ENCODE results near the gene HS3ST4. TPM values are rescaled to one million over a fixed set of nuclear protein-coding genes. Genes with fewer than 3 reads are reported as not detected.

The HS3ST4 gene
- total and polyA plus RNA-seq, 4 donors: 4.2 to 18.3 (median 12.6) TPM

- DNase-seq (ENCODE audit: low read depth in 4 of 6, low spot score in 6 of 6): peak in 2 of 6 donors; percentile 58 to 62
- H3K4me3 ChIP-seq (ENCODE audit: low read depth, low read length): no peak overlapping the region
- no peaks in the 10 kb centered on the region for H3K9me3 ChIP-seq (ENCODE audit: control insufficient read depth, insufficient read depth, low read length)
- H3K27ac ChIP-seq (ENCODE audit: low read depth, low read length): no peak overlapping the region
- 41% methylated on average over 6 of the region's 9 CpGs for WGBS (ENCODE audit: insufficient coverage)
- no peaks in the 10 kb centered on the region for H3K27me3 ChIP-seq (ENCODE audit: control insufficient read depth, insufficient read depth, low read length)
- H3K36me3 ChIP-seq (ENCODE audit: control insufficient read depth, insufficient read depth, low read length): no peaks in the 10 kb centered on the region
- H3K4me1 ChIP-seq (ENCODE audit: control insufficient read depth, insufficient read depth, low read length): no peaks in the 10 kb centered on the region
These were observed 177.1 kb downstream of the HS3ST4 start for GRCh38 chr16:25868706-25869370.

GRCh38 chr16:25872369-25873070 lies 180.8 kb downstream of the HS3ST4 start:
- Histone ChIP-seq H3K36me3 (ENCODE audit: control insufficient read depth, insufficient read depth, low read length) (no peaks in the 10 kb centered on the region), H3K27me3 (ENCODE audit: control insufficient read depth, insufficient read depth, low read length) (no peaks in the 10 kb centered on the region)

DNA sequence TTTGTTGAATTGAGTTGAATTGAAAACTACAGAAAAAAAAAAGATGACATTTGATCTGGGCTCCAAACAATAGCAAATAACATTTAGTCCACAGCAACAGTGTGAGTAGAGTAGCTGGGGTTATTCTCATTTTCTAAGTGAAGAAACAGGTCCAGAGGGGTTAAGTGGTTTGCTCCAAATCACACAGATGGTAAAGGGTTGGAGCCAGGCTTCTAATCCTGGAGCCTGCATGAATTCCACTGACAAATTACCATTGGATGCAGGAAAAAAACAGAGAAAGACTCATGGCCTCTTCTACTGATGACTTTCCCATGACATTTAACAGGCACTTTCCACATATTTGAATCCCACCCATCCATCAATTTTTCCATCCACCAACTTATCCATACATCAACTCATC lies 182.4 kb downstream of the HS3ST4 start:
- no peaks in the 10 kb centered on the region for H3K27me3 ChIP-seq (ENCODE audit: control insufficient read depth, insufficient read depth, low read length)
- H3K9me3 ChIP-seq (ENCODE audit: control insufficient read depth, insufficient read depth, low read length): no peaks in the 10 kb centered on the region
- no peak overlapping the region for H3K27ac ChIP-seq (ENCODE audit: low read depth, low read length)
- no peak overlapping the region for H3K4me3 ChIP-seq (ENCODE audit: low read depth, low read length)
- DNase-seq (ENCODE audit: low read depth in 4 of 6, low spot score in 6 of 6): peak in 1 of 6 donors; percentile 42
- H3K36me3 ChIP-seq (ENCODE audit: control insufficient read depth, insufficient read depth, low read length): no peaks in the 10 kb centered on the region
- no peaks in the 10 kb centered on the region for H3K4me1 ChIP-seq (ENCODE audit: control insufficient read depth, insufficient read depth, low read length)

More at GRCh38 chr16:25872369-25873070, 180.8 kb downstream of the HS3ST4 start:
- Histone ChIP-seq H3K4me3 (ENCODE audit: low read depth, low read length) (no peak overlapping the region), H3K4me1 (ENCODE audit: control insufficient read depth, insufficient read depth, low read length) (no peaks in the 10 kb centered on the region), H3K9me3 (ENCODE audit: control insufficient read depth, insufficient read depth, low read length) (no peaks in the 10 kb centered on the region), H3K27ac (ENCODE audit: low read depth, low read length) (no peak overlapping the region)
- peak in 1 of 6 donors; percentile 19 for DNase-seq (ENCODE audit: low read depth in 4 of 6, low spot score in 6 of 6)
- 75% methylated on average over 2 of the region's 3 CpGs for WGBS (ENCODE audit: insufficient coverage)

GRCh38 chr16:25875956-25876598 lies 184.3 kb downstream of the HS3ST4 start:
- WGBS (ENCODE audit: insufficient coverage): 83% methylated on average over 1 of the region's 1 CpG
- no peaks in the 10 kb centered on the region for H3K27me3 ChIP-seq (ENCODE audit: control insufficient read depth, insufficient read depth, low read length)
- peak in 1 of 6 donors; percentile 63 for DNase-seq (ENCODE audit: low read depth in 4 of 6, low spot score in 6 of 6)
- H3K9me3 ChIP-seq (ENCODE audit: control insufficient read depth, insufficient read depth, low read length): no peaks in the 10 kb centered on the region
- H3K27ac ChIP-seq (ENCODE audit: low read depth, low read length): no peak overlapping the region
- no peaks in the 10 kb centered on the region for H3K4me1 ChIP-seq (ENCODE audit: control insufficient read depth, insufficient read depth, low read length)
- H3K4me3 ChIP-seq (ENCODE audit: low read depth, low read length): no peak overlapping the region
- no peaks in the 10 kb centered on the region for H3K36me3 ChIP-seq (ENCODE audit: control insufficient read depth, insufficient read depth, low read length)

DNA sequence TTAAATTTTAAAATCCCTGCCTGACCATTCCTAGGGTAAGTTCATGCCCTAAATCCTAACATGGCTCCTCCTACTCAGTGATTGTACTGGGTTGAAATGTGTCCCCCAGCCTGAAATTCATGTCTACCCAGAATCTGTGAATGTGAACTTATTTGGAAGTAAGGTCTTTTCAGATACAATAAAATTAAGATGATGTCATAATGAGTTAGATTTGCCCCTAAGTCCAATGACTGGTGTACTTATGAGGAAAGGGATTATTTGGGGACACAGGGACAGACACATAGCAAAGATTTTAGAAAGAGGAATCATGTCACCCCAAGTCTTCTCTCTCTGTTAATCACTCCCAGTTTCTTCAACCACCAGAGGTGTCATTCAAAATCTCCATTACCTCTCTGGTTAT lies 185.3 kb downstream of the HS3ST4 start:
- Histone ChIP-seq H3K4me3 (ENCODE audit: low read depth, low read length) (no peak overlapping the region), H3K4me1 (ENCODE audit: control insufficient read depth, insufficient read depth, low read length) (no peaks in the 10 kb centered on the region), H3K36me3 (ENCODE audit: control insufficient read depth, insufficient read depth, low read length) (no peaks in the 10 kb centered on the region), H3K27ac (ENCODE audit: low read depth, low read length) (no peak overlapping the region), H3K27me3 (ENCODE audit: control insufficient read depth, insufficient read depth, low read length) (no peaks in the 10 kb centered on the region), H3K9me3 (ENCODE audit: control insufficient read depth, insufficient read depth, low read length) (no peaks in the 10 kb centered on the region)
- DNase-seq (ENCODE audit: low read depth in 4 of 6, low spot score in 6 of 6): no peak

GRCh38 chr16:25886598-25886997 lies 194.8 kb downstream of the HS3ST4 start:
- Histone ChIP-seq H3K9me3 (ENCODE audit: control insufficient read depth, insufficient read depth, low read length) (no peaks in the 10 kb centered on the region), H3K27me3 (ENCODE audit: control insufficient read depth, insufficient read depth, low read length) (no peaks in the 10 kb centered on the region), H3K36me3 (ENCODE audit: control insufficient read depth, insufficient read depth, low read length) (no peaks in the 10 kb centered on the region), H3K4me1 (ENCODE audit: control insufficient read depth, insufficient read depth, low read length) (peaks cover 3% of the 10 kb centered on the region), H3K27ac (ENCODE audit: low read depth, low read length) (no peak overlapping the region), H3K4me3 (ENCODE audit: low read depth, low read length) (no peak overlapping the region)
- no peak for DNase-seq (ENCODE audit: low read depth in 4 of 6, low spot score in 6 of 6)
- 88% methylated on average over 4 of the region's 4 CpGs for WGBS (ENCODE audit: insufficient coverage)

DNA sequence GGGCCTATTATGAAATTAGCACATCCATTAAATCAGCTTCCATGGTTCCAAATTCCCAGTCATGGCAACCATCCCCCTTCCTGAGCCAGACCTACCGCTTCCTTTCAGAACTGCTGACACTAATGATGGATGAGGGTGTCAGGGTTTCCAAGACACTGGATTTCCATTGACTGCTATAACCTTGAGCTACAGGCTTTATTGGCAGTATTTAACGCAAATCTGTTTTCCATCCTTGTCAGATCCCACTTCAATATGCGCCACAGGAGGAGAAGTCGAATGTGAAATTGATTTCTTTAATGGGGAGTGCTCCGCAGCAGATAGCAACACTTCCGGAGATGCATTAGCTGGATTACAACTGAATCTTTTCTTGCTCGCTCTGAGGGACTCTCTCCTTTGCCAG lies 197.1 kb downstream of the HS3ST4 start:
- 15% methylated on average over 2 of the region's 7 CpGs for WGBS (ENCODE audit: insufficient coverage)
- H3K36me3 ChIP-seq (ENCODE audit: control insufficient read depth, insufficient read depth, low read length): no peaks in the 10 kb centered on the region
- H3K4me3 ChIP-seq (ENCODE audit: low read depth, low read length): no peak overlapping the region
- H3K27me3 ChIP-seq (ENCODE audit: control insufficient read depth, insufficient read depth, low read length): no peaks in the 10 kb centered on the region
- peaks cover under 1% of the 10 kb centered on the region for H3K4me1 ChIP-seq (ENCODE audit: control insufficient read depth, insufficient read depth, low read length)
- no peaks in the 10 kb centered on the region for H3K9me3 ChIP-seq (ENCODE audit: control insufficient read depth, insufficient read depth, low read length)
- H3K27ac ChIP-seq (ENCODE audit: low read depth, low read length): no peak overlapping the region
- DNase-seq (ENCODE audit: low read depth in 4 of 6, low spot score in 6 of 6): peak; percentile 22 to 82 (median 36)

DNA sequence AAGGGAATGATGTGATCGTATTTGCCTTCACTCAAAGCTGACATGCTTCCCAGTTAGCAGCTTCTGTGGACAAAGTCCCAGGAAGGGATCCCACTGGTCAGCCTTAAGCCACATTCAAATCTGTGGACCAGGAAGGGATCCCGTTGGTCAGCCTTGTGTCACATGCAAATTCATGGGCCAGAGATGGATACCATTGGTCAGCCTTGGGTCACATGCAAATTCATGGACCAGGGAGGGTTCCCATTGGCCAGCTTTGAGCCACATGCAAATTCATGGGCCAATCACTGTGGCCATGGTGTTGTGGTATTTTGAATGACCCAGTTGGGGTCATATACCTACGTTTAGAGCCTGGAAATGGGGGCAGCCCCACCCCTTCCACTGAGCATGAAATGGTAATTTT lies 201.6 kb downstream of the HS3ST4 start:
- 91% methylated on average over 2 of the region's 3 CpGs for WGBS (ENCODE audit: insufficient coverage)
- Histone ChIP-seq H3K36me3 (ENCODE audit: control insufficient read depth, insufficient read depth, low read length) (no peaks in the 10 kb centered on the region), H3K27ac (ENCODE audit: low read depth, low read length) (no peak overlapping the region), H3K4me1 (ENCODE audit: control insufficient read depth, insufficient read depth, low read length) (peaks cover 3% of the 10 kb centered on the region), H3K4me3 (ENCODE audit: low read depth, low read length) (no peak overlapping the region), H3K9me3 (ENCODE audit: control insufficient read depth, insufficient read depth, low read length) (no peaks in the 10 kb centered on the region), H3K27me3 (ENCODE audit: control insufficient read depth, insufficient read depth, low read length) (no peaks in the 10 kb centered on the region)
- DNase-seq (ENCODE audit: low read depth in 4 of 6, low spot score in 6 of 6): no peak

DNA sequence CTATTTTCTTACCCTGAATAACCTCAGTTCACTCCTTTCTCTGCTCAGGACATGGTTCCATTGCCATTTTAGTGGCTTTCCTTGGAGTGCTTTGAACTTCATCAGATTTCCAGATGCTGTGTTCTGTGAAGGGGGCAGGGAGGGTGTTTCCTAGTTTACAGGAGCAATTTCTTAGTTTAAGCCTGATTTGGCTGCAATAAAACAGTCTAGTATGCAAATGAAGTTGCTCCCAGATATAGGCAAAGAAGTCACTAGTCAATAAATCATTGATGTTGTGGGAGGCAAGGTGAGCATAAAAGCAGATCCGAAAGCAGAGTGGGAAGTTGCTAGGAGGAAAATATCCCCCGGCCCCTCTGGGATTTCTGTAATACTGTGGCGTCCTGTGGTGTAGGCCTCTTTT lies 202.3 kb downstream of the HS3ST4 start:
- 50% methylated on average over 1 of the region's 3 CpGs for WGBS (ENCODE audit: insufficient coverage)
- no peak for DNase-seq (ENCODE audit: low read depth in 4 of 6, low spot score in 6 of 6)
- H3K27ac ChIP-seq (ENCODE audit: low read depth, low read length): no peak overlapping the region
- no peaks in the 10 kb centered on the region for H3K36me3 ChIP-seq (ENCODE audit: control insufficient read depth, insufficient read depth, low read length)
- H3K9me3 ChIP-seq (ENCODE audit: control insufficient read depth, insufficient read depth, low read length): no peaks in the 10 kb centered on the region
- no peaks in the 10 kb centered on the region for H3K27me3 ChIP-seq (ENCODE audit: control insufficient read depth, insufficient read depth, low read length)
- H3K4me1 ChIP-seq (ENCODE audit: control insufficient read depth, insufficient read depth, low read length): peaks cover 3% of the 10 kb centered on the region
- H3K4me3 ChIP-seq (ENCODE audit: low read depth, low read length): no peak overlapping the region

DNA sequence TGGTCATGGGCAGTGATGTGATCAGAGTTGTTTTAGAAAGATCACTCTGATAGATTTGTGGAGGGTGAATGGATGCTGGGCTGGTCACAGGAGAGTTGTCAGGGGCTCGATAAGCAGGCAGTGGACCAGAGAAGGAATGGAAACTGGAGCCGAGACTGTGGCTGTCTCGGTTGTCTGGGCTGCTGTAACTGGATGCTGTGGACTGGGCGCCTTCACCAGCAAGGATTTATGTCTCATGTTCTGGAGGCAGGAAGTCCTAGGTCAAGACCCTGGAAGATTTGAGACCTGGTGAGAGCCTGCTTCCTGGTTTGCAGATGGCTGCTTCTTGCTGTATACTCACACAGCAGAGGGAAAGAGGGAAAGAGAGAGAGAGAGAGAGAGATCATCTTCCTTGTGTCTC lies 203.6 kb downstream of the HS3ST4 start:
- Histone ChIP-seq H3K27me3 (ENCODE audit: control insufficient read depth, insufficient read depth, low read length) (no peaks in the 10 kb centered on the region), H3K27ac (ENCODE audit: low read depth, low read length) (no peak overlapping the region), H3K9me3 (ENCODE audit: control insufficient read depth, insufficient read depth, low read length) (no peaks in the 10 kb centered on the region), H3K36me3 (ENCODE audit: control insufficient read depth, insufficient read depth, low read length) (no peaks in the 10 kb centered on the region), H3K4me3 (ENCODE audit: low read depth, low read length) (no peak overlapping the region), H3K4me1 (ENCODE audit: control insufficient read depth, insufficient read depth, low read length) (peaks cover 3% of the 10 kb centered on the region)
- no peak for DNase-seq (ENCODE audit: low read depth in 4 of 6, low spot score in 6 of 6)
- 69% methylated on average over 4 of the region's 4 CpGs for WGBS (ENCODE audit: insufficient coverage)

Measured in spinal cord (tissue), 10 donors.